Measurements from ENCODE around the gene PLA2G2F. TPM values are rescaled to one million over a fixed set of nuclear protein-coding genes. Genes with fewer than 3 reads are reported as not detected.

PLA2G2F gene
- total and polyA plus RNA-seq, 9 of the 15 experiments (the other 6 are each of a cell fraction or from before 2014, with no cell fraction given) = not detected

GRCh38 chr1:20152599-20152930 is 13.4 kb downstream of the PLA2G2F start:
- ATAC-seq = no peak
- FAIRE-seq = no peak
- Histone ChIP-seq H3K27ac (ENCODE audit: extremely low read depth, low read depth, low read length) (no peak overlapping the region), H3K9me1 (ENCODE audit: control insufficient read depth, insufficient read depth, low read length) (no peaks in the 10 kb centered on the region), H3K36me3 (ENCODE audit: control insufficient read depth, insufficient read depth, low read length) (no peaks in the 10 kb centered on the region), H3K4me3 (no peak overlapping the region), H3K4me1 (replicated peaks in 1 of 2; ENCODE audit: control insufficient read depth in 2 of 2, insufficient read depth in 2 of 2, low read length in 2 of 2) (peaks cover 0 to 26% of the 10 kb centered on the region in 2 experiments; a peak in 3 of 5 replicates), H3K9me3 (replicated peaks; ENCODE audit: control insufficient read depth, insufficient read depth, low read depth, low read length) (no peaks in the 10 kb centered on the region), H3K27me3 (ENCODE audit: control insufficient read depth in 2 of 2, insufficient read depth in 2 of 2, low read length in 2 of 2) (peaks cover 0 to 18% of the 10 kb centered on the region in 2 experiments; a peak in 2 of 5 replicates), H3K4me2 (ENCODE audit: insufficient read depth, low read length) (no peak overlapping the region), H3K79me2 (ENCODE audit: control insufficient read depth, insufficient read depth, low read length) (no peaks in the 10 kb centered on the region), H2AFZ (ENCODE audit: low read depth, low read length) (no peak overlapping the region; the same call in 1 of the 2 replicates), H4K20me1 (replicated peaks; ENCODE audit: control insufficient read depth, insufficient read depth, low read length) (no peaks in the 10 kb centered on the region), H3K9ac (ENCODE audit: insufficient read depth in 1 of 2, low read depth in 2 of 2, low read length in 2 of 2) (peak overlapping the region in 1 of 2 experiments; percentile 82; a peak in 1 of 4 replicates)
- intact Hi-C loops (cut with micrococcal nuclease) = loop anchor here (1.0 to 2.0 kb wide), 3 partner anchors 51 to 234 kb away; no protein-coding TSS in a partner anchor
- BruUV-seq (replicated peaks) = no TSS peak
- DNase-seq (ENCODE audit: extremely low read depth in 1 of 4, low spot score in 3 of 4) = no peak
- ChIA-PET POLR2A (interaction anchor here (0.6 to 1.2 kb wide), 2 partner anchors 30 to 35 kb away, joined by 3 to 5 read pairs; no protein-coding TSS in a partner anchor), CTCF (ENCODE audit: low intra/inter-chr PET ratio) (interaction anchor here (0.5 to 3.0 kb wide), 5 partner anchors 52 to 401 kb away, joined by 3 to 24 read pairs (median 17); no protein-coding TSS in a partner anchor)
- in situ Hi-C loops (cut with MboI) = loop anchor here (5.0 kb wide), 1 partner anchor 240 kb away; no protein-coding TSS in a partner anchor
- TF ChIP-seq ATF1 (CRISPR knock-in tag; IDR thresholded peaks at IDR 0.05) (no peak), ATF1 (tag; IDR thresholded peaks at IDR 0.05) (0 out of 2 replicates have a peak, but pooled peaks have one; percentile 1), U2AF2 (optimal IDR thresholded peaks at IDR 0.05; ENCODE audit: low read depth, low read length) (no peak)
- TF ChIP-seq, protein P1, sequence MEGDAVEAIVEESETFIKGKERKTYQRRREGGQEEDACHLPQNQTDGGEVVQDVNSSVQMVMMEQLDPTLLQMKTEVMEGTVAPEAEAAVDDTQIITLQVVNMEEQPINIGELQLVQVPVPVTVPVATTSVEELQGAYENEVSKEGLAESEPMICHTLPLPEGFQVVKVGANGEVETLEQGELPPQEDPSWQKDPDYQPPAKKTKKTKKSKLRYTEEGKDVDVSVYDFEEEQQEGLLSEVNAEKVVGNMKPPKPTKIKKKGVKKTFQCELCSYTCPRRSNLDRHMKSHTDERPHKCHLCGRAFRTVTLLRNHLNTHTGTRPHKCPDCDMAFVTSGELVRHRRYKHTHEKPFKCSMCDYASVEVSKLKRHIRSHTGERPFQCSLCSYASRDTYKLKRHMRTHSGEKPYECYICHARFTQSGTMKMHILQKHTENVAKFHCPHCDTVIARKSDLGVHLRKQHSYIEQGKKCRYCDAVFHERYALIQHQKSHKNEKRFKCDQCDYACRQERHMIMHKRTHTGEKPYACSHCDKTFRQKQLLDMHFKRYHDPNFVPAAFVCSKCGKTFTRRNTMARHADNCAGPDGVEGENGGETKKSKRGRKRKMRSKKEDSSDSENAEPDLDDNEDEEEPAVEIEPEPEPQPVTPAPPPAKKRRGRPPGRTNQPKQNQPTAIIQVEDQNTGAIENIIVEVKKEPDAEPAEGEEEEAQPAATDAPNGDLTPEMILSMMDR (IDR thresholded peaks at IDR 0.05 in 2 of 3, conservative IDR thresholded peaks at IDR 0.05 in 1 of 3; ENCODE audit: insufficient read depth in 2 of 3, low read depth in 1 of 3, low read length in 3 of 3) = 0 out of 6 replicates have a peak, but pooled peaks of 1 of the 3 experiments have one; percentile 9
- WGBS (ENCODE audit: insufficient coverage, low coverage, missing lambda C conversion rate) = 31% methylated on average over 7 of the region's 7 CpGs

All from K562 (cell line).